Esophagus muscularis mucosa (tissue), 4 donors: ENCODE results near the gene ZNF700. TPM values are rescaled to one million over a fixed set of nuclear protein-coding genes. Genes with fewer than 3 reads are reported as not detected.
"Not testable (repeated sequence)": the region's sequence is repeated elsewhere in the genome, so short reads cannot be mapped to it uniquely, and the experiment has no call there.

Experiments used
- DNase-seq: peaks from one replicate; pipeline ENCODE4 v3.0.0-alpha.2; 2017; ENCODE audit errors: extremely low spot score
- H3K27ac ChIP-seq, 4 donors: fragments of 200-600 bp; sonication (generic); replicated peaks in 1 of 4; 1 replicate in 3 of 4; 2 replicates in 1 of 4; pipeline ENCODE4 v1.5.1; 2016 to 2019; ENCODE audit warnings: mild to moderate bottlenecking in 1 of 4
- H3K27me3 ChIP-seq, 4 donors: fragments of 200-600 bp; sonication (generic); one replicate each; pipeline versions ENCODE4 v1.5.1 to v1.6.0; 2016 to 2019
- H3K36me3 ChIP-seq, 4 donors: fragments of 200-600 bp; sonication (generic); one replicate each; pipeline ENCODE4 v1.5.1; 2016 to 2019
- H3K4me1 ChIP-seq, 4 donors: fragments of 200-600 bp; sonication (generic); one replicate each; pipeline ENCODE4 v1.5.1; 2016 to 2019
- H3K4me3 ChIP-seq, 4 donors: fragments of 200-600 bp; sonication (generic); 1 replicate in 2 of 4; 2 replicates in 2 of 4; pipeline ENCODE4 v1.5.1; 2016 to 2019; ENCODE audit warnings: mild to moderate bottlenecking in 4 of 4, moderate library complexity in 1 of 4
- H3K9me3 ChIP-seq, 4 donors: fragments of 200-600 bp; sonication (generic); 1 replicate in 3 of 4; 2 replicates in 1 of 4; pipeline ENCODE4 v1.5.1; 2016 to 2019
- EP300 ChIP-seq: sonication (generic); formaldehyde crosslinking; IDR thresholded peaks from one replicate; pipeline ENCODE4 v1.6.1; 2017; ENCODE audit warnings: antibody characterized with exemption
- POLR2A ChIP-seq: fragments of 450-650 bp; IDR thresholded peaks from one replicate; pipeline ENCODE4 v1.6.1; 2017; ENCODE audit warnings: antibody characterized with exemption, moderate library complexity, mild to moderate bottlenecking, low read depth
- POLR2AphosphoS5 ChIP-seq, 2 donors: sonication (generic); formaldehyde crosslinking; IDR thresholded peaks; one replicate each; pipeline ENCODE4 v1.6.1; 2017; ENCODE audit warnings: antibody characterized with exemption in 2 of 2
- WGBS: methylation state at CpG from one replicate; pipeline ENCODE4 v1.1.5; 2018; 5-methylcytosine and 5-hydroxymethylcytosine counted together
- intact Hi-C: fragments of 100-400 bp; cut with DNase I; formaldehyde crosslinking; loops from one replicate; pipeline ENCODE4 v1.15.1; 2023
- total RNA-seq, 4 donors: library from RNA; depleted of rRNA; stranded (reverse); fragments of >200 nt; gene quantifications; one replicate each; pipeline versions ENCODE4 v1.1.0 to v1.2.1, GENCODE V29; 2016
- TF ChIP-seq, protein P1 (sequence below), 3 experiments: fragments of 200-600 bp in 2 of 3; fragments of 450-650 bp in 1 of 3; sonication (generic) in 2 of 3; IDR thresholded peaks; one replicate each; pipeline ENCODE4 v1.5.1; 2017 to 2019; ENCODE audit warnings: antibody characterized with exemption in 3 of 3, mild to moderate bottlenecking in 2 of 3, moderate library complexity in 1 of 3

Gene ZNF700
- total RNA-seq, 4 donors from 2014 or later: 7.6 to 12.0 (median 9.5) TPM

DNA sequence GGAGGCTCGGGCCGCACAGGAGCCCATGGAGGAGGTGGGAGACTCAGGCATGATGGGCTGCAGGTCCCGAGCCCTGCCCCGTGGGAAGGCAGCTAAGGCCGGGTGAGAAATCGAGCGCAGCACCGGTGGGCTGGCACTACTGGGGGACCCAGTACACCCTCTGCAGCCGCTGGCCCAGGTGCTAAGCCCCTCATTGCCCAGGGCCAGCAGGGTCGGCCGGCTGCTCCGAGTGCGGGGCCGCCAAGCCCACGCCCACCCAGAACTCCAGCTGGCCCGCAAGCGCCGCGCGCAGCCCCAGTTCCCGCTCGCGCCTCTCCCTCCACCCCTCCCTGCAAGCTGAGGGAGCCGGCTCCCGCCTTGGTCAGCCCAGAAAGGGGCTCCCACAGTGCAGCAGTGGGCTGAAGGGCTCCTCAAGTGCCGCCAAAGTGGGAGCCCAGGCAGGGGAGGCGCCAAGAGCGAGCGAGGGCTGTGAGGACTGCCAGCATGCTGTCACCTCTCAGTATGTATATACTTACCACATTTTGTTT lies 16.5 kb downstream of the ZNF700 start:
- intact Hi-C loops, H3K4me3 ChIP-seq, DNase-seq, H3K27ac ChIP-seq, H3K4me1 ChIP-seq, H3K27me3 ChIP-seq: not testable (repeated sequence)
- peaks cover 2 to 55% (median 33%) of the 10 kb centered on the region in 4 donors for H3K36me3 ChIP-seq
- peaks cover 0 to 78% (median 65%) of the 10 kb centered on the region in 4 donors for H3K9me3 ChIP-seq
- 100% methylated on average over 17 of the region's 29 CpGs for WGBS

GRCh38 chr19:11942008-11942842 lies 17.3 kb downstream of the ZNF700 start:
- intact Hi-C loops: no loop called here
- WGBS: 97% methylated on average over 10 of the region's 10 CpGs
- peaks cover 10 to 64% (median 40%) of the 10 kb centered on the region in 4 donors for H3K36me3 ChIP-seq

DNA sequence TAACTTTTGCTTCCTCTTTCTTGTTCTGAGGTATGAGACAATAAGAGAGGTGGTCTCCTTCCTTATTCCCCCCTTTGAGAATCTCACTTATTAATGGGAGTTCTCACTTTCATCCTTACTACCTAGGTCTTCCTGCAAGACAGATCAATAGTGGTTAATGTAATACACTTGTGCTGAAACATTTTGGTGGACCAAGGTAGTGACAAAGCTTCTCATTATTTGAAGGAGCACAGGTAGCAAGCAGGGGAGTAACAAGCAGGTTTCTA lies 17.9 kb downstream of the ZNF700 start:
- Histone ChIP-seq H3K27ac (no peak overlapping the region), H3K4me1 (no peaks in the 10 kb centered on the region), H3K9me3 (peaks cover 0 to 84% (median 76%) of the 10 kb centered on the region in 4 donors), H3K27me3 (no peaks in the 10 kb centered on the region), H3K36me3 (peaks cover 15 to 69% (median 46%) of the 10 kb centered on the region in 4 donors), H3K4me3 (no peak overlapping the region)
- no peak for DNase-seq
- TF ChIP-seq POLR2A: no peak
- TF ChIP-seq, protein P1, sequence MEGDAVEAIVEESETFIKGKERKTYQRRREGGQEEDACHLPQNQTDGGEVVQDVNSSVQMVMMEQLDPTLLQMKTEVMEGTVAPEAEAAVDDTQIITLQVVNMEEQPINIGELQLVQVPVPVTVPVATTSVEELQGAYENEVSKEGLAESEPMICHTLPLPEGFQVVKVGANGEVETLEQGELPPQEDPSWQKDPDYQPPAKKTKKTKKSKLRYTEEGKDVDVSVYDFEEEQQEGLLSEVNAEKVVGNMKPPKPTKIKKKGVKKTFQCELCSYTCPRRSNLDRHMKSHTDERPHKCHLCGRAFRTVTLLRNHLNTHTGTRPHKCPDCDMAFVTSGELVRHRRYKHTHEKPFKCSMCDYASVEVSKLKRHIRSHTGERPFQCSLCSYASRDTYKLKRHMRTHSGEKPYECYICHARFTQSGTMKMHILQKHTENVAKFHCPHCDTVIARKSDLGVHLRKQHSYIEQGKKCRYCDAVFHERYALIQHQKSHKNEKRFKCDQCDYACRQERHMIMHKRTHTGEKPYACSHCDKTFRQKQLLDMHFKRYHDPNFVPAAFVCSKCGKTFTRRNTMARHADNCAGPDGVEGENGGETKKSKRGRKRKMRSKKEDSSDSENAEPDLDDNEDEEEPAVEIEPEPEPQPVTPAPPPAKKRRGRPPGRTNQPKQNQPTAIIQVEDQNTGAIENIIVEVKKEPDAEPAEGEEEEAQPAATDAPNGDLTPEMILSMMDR (IDR thresholded peaks at IDR 0.05): no peak
- TF ChIP-seq EP300: no peak
- no peak for TF ChIP-seq POLR2AphosphoS5 (IDR thresholded peaks at IDR 0.05)
- intact Hi-C loops: no loop called here

More at GRCh38 chr19:11942008-11942842, 17.3 kb downstream of the ZNF700 start:
- no peak for TF ChIP-seq EP300
- TF ChIP-seq POLR2AphosphoS5 (IDR thresholded peaks at IDR 0.05): no peak
- TF ChIP-seq, protein P1 (IDR thresholded peaks at IDR 0.05): no peak
- no peak for TF ChIP-seq POLR2A
- Histone ChIP-seq H3K27me3 (no peaks in the 10 kb centered on the region), H3K4me1 (no peaks in the 10 kb centered on the region), H3K27ac (no peak overlapping the region), H3K9me3 (peaks cover 0 to 82% (median 73%) of the 10 kb centered on the region in 4 donors), H3K4me3 (no peak overlapping the region)
- DNase-seq: no peak

DNA sequence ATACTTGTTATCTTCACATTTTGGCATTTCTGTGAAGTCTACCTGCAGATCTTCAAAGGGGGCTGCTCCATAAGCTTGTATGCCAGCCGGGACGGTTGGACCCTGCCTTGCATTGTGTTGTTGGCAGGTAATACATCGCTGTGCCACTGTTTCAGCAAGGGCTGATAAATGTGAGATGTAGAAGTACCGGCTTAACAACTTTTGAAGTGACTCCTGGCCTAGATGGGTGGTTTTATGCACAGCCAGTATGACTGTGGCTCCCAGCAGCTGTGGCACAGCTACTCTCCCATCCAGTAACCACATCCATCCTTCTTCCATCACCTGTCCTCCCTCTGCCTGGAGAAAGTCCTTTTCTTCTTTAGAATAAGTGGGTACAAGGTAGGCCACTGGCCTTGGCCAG lies 19.7 kb downstream of the ZNF700 start:
- TF ChIP-seq, protein P1 (IDR thresholded peaks at IDR 0.05): no peak
- TF ChIP-seq EP300: no peak
- no peak for TF ChIP-seq POLR2AphosphoS5 (IDR thresholded peaks at IDR 0.05)
- TF ChIP-seq POLR2A: no peak
- no peaks in the 10 kb centered on the region for H3K27me3 ChIP-seq
- H3K27ac ChIP-seq: no peak overlapping the region
- no peak overlapping the region for H3K4me3 ChIP-seq
- 86% methylated on average over 1 of the region's 4 CpGs for WGBS
- intact Hi-C loops: no loop called here
- H3K36me3 ChIP-seq: peaks cover 34 to 88% (median 64%) of the 10 kb centered on the region in 4 donors
- peaks cover 13 to 95% (median 90%) of the 10 kb centered on the region in 4 donors for H3K9me3 ChIP-seq
- H3K4me1 ChIP-seq: no peaks in the 10 kb centered on the region
- DNase-seq: no peak

DNA sequence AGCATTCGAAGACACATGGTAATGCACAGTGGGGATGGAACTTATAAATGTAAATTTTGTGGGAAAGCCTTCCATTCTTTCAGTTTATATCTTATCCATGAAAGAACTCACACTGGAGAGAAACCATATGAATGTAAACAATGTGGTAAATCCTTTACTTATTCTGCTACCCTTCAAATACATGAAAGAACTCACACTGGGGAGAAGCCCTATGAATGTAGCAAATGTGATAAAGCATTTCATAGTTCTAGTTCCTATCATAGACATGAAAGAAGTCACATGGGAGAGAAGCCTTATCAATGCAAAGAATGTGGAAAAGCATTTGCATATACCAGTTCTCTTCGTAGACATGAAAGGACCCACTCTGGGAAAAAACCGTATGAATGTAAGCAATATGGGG lies 23.7 kb downstream of the ZNF700 start:
- intact Hi-C loops: no loop called here
- no peak for TF ChIP-seq POLR2A
- TF ChIP-seq POLR2AphosphoS5 (IDR thresholded peaks at IDR 0.05): no peak
- TF ChIP-seq, protein P1 (IDR thresholded peaks at IDR 0.05): no peak
- no peak for TF ChIP-seq EP300

More for the DNA sequence above, 23.7 kb downstream of the ZNF700 start:
- peak overlapping the region in 1 of 4 donors; percentile 2 for H3K4me3 ChIP-seq
- over 99% methylated on average over 3 of the region's 3 CpGs for WGBS
- H3K36me3 ChIP-seq: peaks cover 39 to 70% (median 55%) of the 10 kb centered on the region in 4 donors
- no peaks in the 10 kb centered on the region for H3K4me1 ChIP-seq
- no peak for DNase-seq
- no peak overlapping the region for H3K27ac ChIP-seq
- H3K27me3 ChIP-seq: no peaks in the 10 kb centered on the region
- peaks cover 19 to 100% (median 89%) of the 10 kb centered on the region in 4 donors for H3K9me3 ChIP-seq
